ENCODE results near the gene TBC1D7. TPM values are rescaled to one million over a fixed set of nuclear protein-coding genes. Genes with fewer than 3 reads are reported as not detected.

TBC1D7 gene
- total and polyA plus RNA-seq, 2 donors (not counting 1 experiment from before 2014, with no cell fraction given) = 21.5 to 22.3 TPM

DNA sequence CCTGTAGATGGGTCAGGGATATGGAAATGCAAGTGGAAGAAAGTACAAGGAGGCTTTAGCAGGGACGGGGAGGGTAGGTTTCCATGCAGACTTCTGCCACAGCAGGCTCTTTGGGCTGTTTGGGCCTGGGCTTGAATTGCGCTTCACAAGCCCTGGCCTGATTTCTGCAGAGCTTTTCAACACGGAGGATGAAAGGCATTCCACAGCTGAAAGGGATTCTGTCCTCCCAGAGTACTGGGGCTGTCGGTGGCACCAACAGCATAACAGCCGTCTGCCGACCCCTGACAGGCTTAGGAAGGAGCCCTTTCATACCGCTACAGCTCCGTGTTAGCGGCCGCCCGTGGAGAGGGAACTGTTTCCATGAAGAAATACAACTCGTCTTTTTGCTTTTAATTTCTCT, 22.9 kb upstream of the TBC1D7 start:
- H3K27me3 ChIP-seq (replicated peaks in 1 of 4; ENCODE audit: control extremely low read depth in 1 of 4, control insufficient read depth in 3 of 4, insufficient read depth in 4 of 4, low read length in 3 of 4) = no peaks in the 10 kb centered on the region
- H3K79me2 ChIP-seq (ENCODE audit: control insufficient read depth, insufficient read depth, low read length) = no peaks in the 10 kb centered on the region
- H3K27me3 Mint-ChIP-seq = no peaks in the 10 kb centered on the region
- H3K4me2 ChIP-seq (replicated peaks; ENCODE audit: low read depth, low read length, poor library complexity, severe bottlenecking) = no peak overlapping the region
- no peaks in the 10 kb centered on the region for H3K36me3 ChIP-seq (replicated peaks in 1 of 2; ENCODE audit: control extremely low read depth in 1 of 2, control insufficient read depth in 1 of 2, extremely low read depth in 1 of 2, insufficient read depth in 2 of 2, low read length in 1 of 2)
- no peak for ATAC-seq (ENCODE audit: low read depth)
- no peak overlapping the region for H3K27ac ChIP-seq (ENCODE audit: low read length in 2 of 2)
- ChIA-PET CTCF (interaction anchor here (1.4 kb wide), 1 partner anchor 14 kb away, joined by 7 read pairs; no protein-coding TSS in a partner anchor), POLR2A (no interaction called here)
- H2AFZ ChIP-seq (ENCODE audit: insufficient read depth, low read depth, low read length, poor library complexity, severe bottlenecking) = no peak overlapping the region
- no peak overlapping the region for H3K4me3 Mint-ChIP-seq
- WGBS (ENCODE audit: insufficient coverage) = 98% methylated on average over 12 of the region's 12 CpGs
- peaks cover 40% of the 10 kb centered on the region for H3K4me1 Mint-ChIP-seq
- intact Hi-C loops (cut with micrococcal nuclease) = no loop called here
- H4K20me1 ChIP-seq (ENCODE audit: control insufficient read depth, insufficient read depth, low read length, poor library complexity, severe bottlenecking) = no peaks in the 10 kb centered on the region
- H3K4me3 ChIP-seq (ENCODE audit: control extremely low read depth in 1 of 5, extremely low read depth in 1 of 5, insufficient read depth in 1 of 5, low read depth in 2 of 5, low read length in 4 of 5) = no peak overlapping the region
- H3K9ac ChIP-seq (ENCODE audit: low read length) = no peak overlapping the region
- H3K9me3 ChIP-seq (ENCODE audit: control extremely low read depth in 1 of 3, control insufficient read depth in 2 of 3, insufficient read depth in 1 of 3, low read length in 2 of 3) = no peaks in the 10 kb centered on the region
- TF ChIP-seq, protein P1, sequence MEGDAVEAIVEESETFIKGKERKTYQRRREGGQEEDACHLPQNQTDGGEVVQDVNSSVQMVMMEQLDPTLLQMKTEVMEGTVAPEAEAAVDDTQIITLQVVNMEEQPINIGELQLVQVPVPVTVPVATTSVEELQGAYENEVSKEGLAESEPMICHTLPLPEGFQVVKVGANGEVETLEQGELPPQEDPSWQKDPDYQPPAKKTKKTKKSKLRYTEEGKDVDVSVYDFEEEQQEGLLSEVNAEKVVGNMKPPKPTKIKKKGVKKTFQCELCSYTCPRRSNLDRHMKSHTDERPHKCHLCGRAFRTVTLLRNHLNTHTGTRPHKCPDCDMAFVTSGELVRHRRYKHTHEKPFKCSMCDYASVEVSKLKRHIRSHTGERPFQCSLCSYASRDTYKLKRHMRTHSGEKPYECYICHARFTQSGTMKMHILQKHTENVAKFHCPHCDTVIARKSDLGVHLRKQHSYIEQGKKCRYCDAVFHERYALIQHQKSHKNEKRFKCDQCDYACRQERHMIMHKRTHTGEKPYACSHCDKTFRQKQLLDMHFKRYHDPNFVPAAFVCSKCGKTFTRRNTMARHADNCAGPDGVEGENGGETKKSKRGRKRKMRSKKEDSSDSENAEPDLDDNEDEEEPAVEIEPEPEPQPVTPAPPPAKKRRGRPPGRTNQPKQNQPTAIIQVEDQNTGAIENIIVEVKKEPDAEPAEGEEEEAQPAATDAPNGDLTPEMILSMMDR (IDR thresholded peaks at IDR 0.05) = no peak
- no peak for TF ChIP-seq EZH2 (IDR thresholded peaks at IDR 0.05; ENCODE audit: borderline replicate concordance, insufficient read depth, low read depth, low read length, poor library complexity, severe bottlenecking)
- H3K4me1 ChIP-seq (ENCODE audit: control insufficient read depth in 2 of 2, insufficient read depth in 2 of 2, low read length in 2 of 2) = peaks cover 30 to 38% of the 10 kb centered on the region in 2 donors
- H3K9me3 Mint-ChIP-seq (ENCODE audit: insufficient read depth) = no peaks in the 10 kb centered on the region
- H3K27ac Mint-ChIP-seq = peak overlapping the region; percentile 17
- DNase-seq = no peak

DNA sequence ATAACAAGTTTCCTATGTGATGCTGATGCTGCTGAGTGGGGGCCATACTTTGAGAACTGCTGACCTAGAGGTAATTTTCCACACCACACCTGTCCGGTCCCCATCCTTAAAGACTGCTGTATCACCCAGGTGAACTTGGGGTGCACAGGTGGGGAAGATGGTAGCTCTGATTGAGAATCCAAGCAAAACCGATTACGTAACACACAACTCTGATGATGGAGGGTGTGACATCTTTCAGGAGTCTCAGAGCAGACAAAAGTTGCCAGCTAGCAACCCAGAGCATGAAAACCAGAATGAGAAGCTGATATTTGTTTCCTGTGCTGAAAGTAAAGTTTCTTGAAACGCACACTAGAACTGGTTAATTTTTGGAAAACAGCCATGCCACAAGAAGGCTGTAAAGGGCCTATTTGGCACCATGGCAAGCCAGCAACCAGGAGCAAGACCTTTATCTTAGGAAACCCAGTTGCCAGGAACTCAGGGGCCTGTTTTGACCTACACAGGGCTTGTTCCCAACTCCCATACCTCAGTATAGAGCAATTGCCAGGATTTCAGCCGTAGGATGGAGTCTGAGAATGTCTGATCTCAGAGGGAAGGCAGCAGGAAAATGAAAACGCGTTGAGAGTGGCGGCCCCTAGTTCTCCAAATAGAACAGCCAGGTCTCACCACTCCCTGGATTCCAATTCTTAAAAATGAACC, 21.6 kb upstream of the TBC1D7 start:
- CTCF ChIA-PET = interaction anchor here (0.8 to 1.1 kb wide), 2 partner anchors 10 to 12 kb away, joined by 3 to 4 read pairs; no protein-coding TSS in a partner anchor
- H3K4me1 ChIP-seq (ENCODE audit: control insufficient read depth in 2 of 2, insufficient read depth in 2 of 2, low read length in 2 of 2) = peaks cover 20 to 25% of the 10 kb centered on the region in 2 donors

More for the DNA sequence above, 21.6 kb upstream of the TBC1D7 start:
- DNase-seq = no peak
- Mint-ChIP-seq H3K4me3 (no peak overlapping the region), H3K4me1 (peaks cover 27% of the 10 kb centered on the region), H3K27ac (no peak overlapping the region), H3K27me3 (no peaks in the 10 kb centered on the region), H3K9me3 (ENCODE audit: insufficient read depth) (no peaks in the 10 kb centered on the region)
- Histone ChIP-seq H3K79me2 (ENCODE audit: control insufficient read depth, insufficient read depth, low read length) (no peaks in the 10 kb centered on the region), H4K20me1 (ENCODE audit: control insufficient read depth, insufficient read depth, low read length, poor library complexity, severe bottlenecking) (no peaks in the 10 kb centered on the region), H3K27ac (ENCODE audit: low read length in 2 of 2) (no peak overlapping the region), H2AFZ (ENCODE audit: insufficient read depth, low read depth, low read length, poor library complexity, severe bottlenecking) (no peak overlapping the region), H3K4me3 (ENCODE audit: control extremely low read depth in 1 of 5, extremely low read depth in 1 of 5, insufficient read depth in 1 of 5, low read depth in 2 of 5, low read length in 4 of 5) (no peak overlapping the region), H3K9me3 (ENCODE audit: control extremely low read depth in 1 of 3, control insufficient read depth in 2 of 3, insufficient read depth in 1 of 3, low read length in 2 of 3) (no peaks in the 10 kb centered on the region), H3K4me2 (replicated peaks; ENCODE audit: low read depth, low read length, poor library complexity, severe bottlenecking) (no peak overlapping the region), H3K9ac (ENCODE audit: low read length) (no peak overlapping the region), H3K36me3 (replicated peaks in 1 of 2; ENCODE audit: control extremely low read depth in 1 of 2, control insufficient read depth in 1 of 2, extremely low read depth in 1 of 2, insufficient read depth in 2 of 2, low read length in 1 of 2) (no peaks in the 10 kb centered on the region), H3K27me3 (replicated peaks in 1 of 4; ENCODE audit: control extremely low read depth in 1 of 4, control insufficient read depth in 3 of 4, insufficient read depth in 4 of 4, low read length in 3 of 4) (no peaks in the 10 kb centered on the region)
- intact Hi-C loops (cut with micrococcal nuclease) = no loop called here
- no peak for TF ChIP-seq EZH2 (IDR thresholded peaks at IDR 0.05; ENCODE audit: borderline replicate concordance, insufficient read depth, low read depth, low read length, poor library complexity, severe bottlenecking)
- TF ChIP-seq, protein P1 (IDR thresholded peaks at IDR 0.05) = no peak
- ATAC-seq (ENCODE audit: low read depth) = no peak
- 91% methylated on average over 5 of the region's 8 CpGs for WGBS (ENCODE audit: insufficient coverage)
- POLR2A ChIA-PET = no interaction called here

Data from B cell (primary cell).